GM18505 (cell line): ENCODE measurements around the gene KIF2C.
A peak's percentile ranks its signal among the peaks of the same experiment; 100 is the strongest.
"Not testable (repeated sequence)": the region's sequence is repeated elsewhere in the genome, so short reads cannot be mapped to it uniquely, and the experiment has no call there.

Source experiments
- ATAC-seq: cut with Tn5 transposase; IDR thresholded peaks from one replicate; pipeline ENCODE4 v1.9.1; 2021; ENCODE audit not compliant: unreplicated experiment
- POLR2A ChIP-seq: IDR thresholded peaks from 4 replicates; pipeline ENCODE4 v1.6.1; 2011; ENCODE audit warnings: borderline replicate concordance; ENCODE audit not compliant: insufficient read depth, insufficient read length; ENCODE audit errors: extremely low read depth

The KIF2C gene

DNA sequence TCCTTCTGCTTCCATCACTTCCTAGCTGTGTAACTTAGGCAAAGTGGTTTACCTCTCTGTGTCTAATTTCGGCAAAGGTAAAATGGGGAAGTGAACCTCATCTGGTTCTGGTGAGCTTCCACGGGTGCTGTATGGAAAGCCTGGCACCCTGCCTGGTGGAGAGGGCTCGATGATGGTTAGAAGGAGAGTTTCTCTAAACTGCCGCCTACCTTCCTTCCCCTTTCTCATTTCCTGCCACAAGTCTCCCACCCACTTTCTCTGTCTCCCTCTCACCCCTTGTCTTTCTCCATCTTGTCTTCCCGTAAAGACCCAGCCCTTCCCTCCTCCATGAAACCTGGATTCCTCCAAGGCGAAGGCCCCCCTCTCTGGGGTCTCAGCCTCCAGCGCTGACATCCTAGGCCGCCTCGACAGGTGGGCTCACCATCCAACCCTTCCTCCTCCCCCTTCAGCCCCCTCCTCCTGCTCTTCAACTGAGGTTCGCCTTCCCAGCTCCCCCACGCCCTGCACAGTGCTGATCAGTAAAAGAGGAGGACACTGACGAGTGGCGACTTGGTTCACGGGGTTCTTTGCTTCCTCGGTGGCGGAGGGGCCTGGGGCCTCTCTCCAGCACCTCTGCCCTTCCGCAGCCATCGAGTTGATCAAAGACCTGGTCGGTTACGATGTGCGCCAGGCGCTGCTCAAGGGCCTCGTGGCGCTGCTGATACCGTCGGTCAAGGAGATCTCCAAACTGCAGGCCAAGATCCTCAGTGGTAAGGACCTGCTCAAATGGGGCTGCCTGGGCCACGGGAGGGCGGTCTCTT lies 15.9 kb upstream of the KIF2C start:
- no peak for TF ChIP-seq POLR2A
- ATAC-seq: peak; percentile 29

DNA sequence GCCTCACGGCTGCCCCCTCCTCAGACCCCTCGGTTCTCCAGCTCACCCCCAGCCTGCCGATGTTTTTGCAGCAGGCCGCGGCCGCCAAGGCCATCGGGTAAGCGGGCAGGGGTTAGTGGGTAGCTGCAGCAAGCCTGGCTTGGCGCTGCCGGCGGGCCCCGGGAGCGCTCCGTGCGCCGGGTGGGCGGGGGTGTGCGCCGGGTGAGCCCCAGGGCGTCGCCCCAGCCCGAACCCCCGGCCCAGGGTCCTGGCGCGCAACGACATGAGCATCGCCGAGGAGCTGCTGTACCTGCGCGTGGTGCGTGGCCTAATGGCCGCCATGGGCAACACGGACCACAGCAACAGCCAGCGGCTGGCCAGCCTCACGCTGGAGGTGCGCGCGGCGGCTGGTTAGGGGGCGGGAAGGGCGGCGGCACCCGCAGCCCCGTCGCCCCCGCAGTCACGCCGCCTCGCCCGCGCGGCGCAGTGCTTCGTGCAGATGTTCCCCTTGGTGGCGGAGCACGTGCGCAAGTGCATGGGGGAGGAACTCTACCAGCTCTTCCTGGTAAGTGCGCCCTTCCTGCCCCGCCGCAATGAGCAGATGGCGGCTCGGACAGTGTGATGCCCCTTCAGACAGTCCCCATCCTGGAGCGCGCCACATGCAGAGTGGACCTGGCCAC lies 15.2 kb upstream of the KIF2C start:
- ATAC-seq: no peak

DNA sequence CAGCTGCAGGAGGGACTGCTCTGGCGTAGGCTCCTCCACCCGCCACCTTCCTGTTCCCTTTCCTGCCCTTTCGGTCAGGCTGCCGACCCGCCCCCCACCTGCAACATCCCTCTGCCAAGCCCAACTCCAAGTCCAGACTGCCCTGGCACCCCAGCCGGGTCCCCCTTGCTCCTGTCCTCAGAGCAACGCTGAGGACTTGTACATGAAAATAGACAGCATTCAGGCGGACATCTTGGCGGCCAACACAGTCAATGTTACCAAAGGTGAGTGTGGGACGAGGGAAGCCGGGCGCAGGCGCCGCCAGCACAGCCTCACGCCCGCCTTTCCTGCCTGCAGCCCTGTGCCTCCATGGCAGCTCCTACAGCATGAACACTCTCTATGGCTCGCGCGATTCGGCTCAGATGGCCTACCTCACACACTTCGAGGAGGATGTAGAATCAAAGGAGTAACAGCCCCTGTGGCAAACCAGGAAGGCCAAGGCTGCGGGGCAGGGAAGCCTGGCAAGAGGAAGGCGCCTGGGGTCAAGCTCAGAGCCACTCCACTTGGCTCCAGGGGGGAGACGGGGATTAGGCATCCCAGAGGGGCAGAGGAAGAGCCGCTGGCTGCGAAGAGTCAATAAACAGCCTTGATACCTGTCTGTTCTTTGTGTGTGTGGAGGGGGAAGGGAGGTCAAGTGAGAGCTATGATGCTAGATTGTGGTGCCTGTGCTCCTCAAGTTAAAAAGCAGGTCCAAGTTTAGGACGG lies 14.5 kb upstream of the KIF2C start:
- no peak for TF ChIP-seq POLR2A
- ATAC-seq: no peak

More for the DNA sequence above, 15.2 kb upstream of the KIF2C start:
- TF ChIP-seq POLR2A: no peak

DNA sequence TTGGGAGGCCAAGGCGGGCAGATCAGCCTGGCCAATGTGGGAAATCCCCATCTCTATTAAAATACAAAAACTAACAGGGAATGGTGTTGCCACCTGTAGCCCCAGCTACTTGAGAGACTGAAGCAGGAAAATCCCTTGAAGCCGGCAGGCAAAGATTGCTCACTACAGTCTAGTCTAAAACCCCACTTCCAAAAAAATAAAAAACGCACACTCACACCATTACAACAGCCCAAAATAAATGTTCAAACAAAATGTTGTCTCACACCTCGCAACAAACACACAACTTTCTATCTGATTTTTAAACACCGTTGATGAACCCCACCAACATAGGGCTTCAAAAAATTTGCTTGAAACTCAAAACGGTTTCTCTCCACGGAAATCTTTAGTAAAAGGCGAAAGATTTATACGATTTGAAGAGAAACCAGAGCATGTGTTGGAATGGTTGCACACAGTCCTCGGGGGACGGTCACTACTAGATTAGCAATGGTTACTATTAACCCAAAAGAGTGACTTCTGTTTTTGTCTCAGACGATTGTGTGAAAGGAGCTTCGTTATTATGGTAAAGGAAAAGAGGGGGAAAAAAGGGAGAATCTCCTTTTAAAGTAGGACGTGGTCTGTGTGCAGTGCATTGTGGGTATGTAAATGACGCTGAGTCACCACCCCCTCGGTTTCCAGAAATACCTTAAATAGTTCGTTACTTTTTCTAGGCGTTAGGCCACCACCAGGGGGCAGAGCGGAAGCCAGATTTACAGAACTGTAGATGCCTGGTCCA lies 8.7 kb upstream of the KIF2C start, which contains the start of gene RNU5D-1:
Gene RNU5D-1 (minus strand): TSS at position 430 of the 772 bp plus-strand sequence.
- ATAC-seq: peak; percentile 68
- peak; percentile 99 for TF ChIP-seq POLR2A

DNA sequence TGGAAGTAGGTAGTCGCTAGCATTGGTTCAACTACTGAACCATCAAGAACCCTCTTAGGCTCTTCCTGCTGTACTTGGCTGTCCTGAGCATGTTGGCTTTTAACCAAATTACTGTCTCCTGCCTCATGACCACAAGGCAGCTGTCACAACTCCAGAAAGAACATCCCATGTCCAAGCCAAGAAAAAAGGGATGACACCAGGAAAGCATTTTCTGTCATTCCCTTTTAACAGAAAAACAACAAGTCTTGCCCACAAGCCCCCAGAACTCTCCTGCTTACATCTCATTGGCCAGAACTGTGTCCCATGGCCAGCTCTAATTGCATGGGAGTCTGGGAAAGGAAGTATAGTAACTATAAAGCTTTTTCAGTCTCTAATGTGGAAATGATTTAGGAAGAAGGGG lies 6.3 kb upstream of the KIF2C start:
- ATAC-seq: no peak
- TF ChIP-seq POLR2A: no peak

DNA sequence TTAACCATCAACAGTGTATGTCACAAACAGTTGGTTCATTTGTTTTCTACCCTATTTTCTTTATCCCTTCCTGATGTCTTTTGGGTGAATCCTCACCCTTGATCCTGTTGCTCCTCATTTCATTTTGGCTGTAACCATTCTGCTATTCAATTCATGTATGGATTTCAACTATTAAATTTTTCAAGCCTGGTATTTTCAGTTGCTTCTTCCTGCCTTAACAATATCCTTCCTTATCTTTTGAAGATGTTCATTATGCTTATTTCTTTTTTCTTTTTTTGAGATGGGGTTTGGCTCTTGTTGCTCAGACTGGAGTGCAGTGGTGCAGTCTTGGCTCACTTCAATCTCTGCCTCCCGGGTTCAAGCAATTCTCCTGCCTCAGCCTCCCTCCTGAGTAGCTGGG lies 5.9 kb upstream of the KIF2C start:
- no peak for ATAC-seq
- TF ChIP-seq POLR2A: no peak

DNA sequence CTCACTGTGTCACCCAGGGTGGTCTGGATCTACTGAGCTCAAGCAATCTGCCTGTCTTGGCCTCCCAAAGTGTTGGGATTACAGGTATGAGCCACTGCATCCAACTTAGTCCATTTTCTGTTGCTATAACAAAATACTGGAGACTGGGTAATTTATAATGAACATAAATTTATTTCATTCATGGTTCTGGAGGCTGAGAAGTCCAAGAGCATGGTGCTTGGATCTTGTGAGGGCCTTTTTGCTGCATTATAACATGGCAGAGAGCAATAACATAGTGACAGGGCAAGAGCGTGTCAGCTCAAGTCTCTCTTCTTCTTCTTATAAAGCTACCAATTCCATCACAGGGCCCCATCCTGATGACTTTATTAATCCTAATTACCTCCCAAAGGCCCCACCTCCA lies 3.6 kb upstream of the KIF2C start:
- TF ChIP-seq POLR2A: no peak

DNA sequence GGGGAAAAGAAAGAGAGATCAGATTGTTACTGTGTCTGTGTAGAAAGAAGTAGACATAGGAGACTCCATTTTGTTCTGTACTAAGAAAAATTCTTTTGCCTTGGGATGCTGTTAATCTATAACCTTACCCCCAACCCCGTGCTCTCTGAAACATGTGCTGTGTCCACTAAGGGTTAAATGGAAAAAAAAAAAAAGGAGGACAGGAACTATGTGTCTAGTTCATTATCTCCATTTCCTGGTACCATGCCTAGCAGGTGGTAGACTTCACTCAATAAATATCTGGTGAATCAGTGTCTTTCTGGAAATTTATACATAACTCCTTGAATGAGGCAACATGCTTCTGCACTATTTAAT lies 707 bp upstream of the KIF2C start:
- ATAC-seq: not testable (repeated sequence)

More for the DNA sequence above, 3.6 kb upstream of the KIF2C start:
- no peak for ATAC-seq

DNA sequence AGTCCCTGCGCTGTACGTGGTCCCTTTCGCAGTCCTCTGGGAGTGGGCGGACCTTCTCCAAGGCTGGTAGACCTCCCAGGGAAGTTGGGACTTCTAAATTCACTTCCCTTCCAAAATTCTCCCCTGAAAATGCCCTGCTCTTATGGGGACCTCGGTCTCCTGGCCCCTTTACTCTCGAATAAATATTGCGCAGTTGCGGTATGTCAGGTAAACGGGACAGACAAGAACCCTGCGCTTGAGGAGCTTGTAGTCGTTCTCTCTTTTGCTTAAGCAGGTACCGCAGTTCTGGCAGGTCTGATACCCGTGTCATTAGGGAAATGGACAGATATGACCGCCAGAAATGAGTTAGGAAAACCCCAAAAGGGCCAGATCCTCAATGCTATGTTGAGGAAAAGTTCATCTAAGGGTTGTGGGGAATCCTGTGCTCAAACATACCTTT lies 561 bp downstream of the KIF2C start:
- no peak for ATAC-seq
- TF ChIP-seq POLR2A: no peak

DNA sequence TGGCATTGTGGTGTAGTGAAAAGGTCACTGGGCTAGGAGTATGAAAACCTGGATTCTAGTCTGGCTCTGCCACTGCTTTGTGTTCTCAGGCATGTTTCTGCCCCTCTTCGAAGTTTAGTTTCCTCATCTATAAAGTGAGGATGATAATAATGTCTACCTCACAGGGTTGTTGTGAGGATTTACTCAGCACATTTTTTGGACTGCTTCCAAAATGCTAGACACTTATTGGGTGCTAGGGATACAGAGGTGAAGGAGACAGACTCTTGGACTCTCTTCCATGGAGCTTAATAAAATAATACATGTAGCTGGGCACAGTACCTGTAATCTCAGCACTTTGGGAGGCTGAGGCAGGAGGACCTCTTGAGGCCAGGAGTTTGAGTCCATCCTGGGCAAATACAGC lies 3.6 kb downstream of the KIF2C start:
- TF ChIP-seq POLR2A: no peak
- no peak for ATAC-seq

DNA sequence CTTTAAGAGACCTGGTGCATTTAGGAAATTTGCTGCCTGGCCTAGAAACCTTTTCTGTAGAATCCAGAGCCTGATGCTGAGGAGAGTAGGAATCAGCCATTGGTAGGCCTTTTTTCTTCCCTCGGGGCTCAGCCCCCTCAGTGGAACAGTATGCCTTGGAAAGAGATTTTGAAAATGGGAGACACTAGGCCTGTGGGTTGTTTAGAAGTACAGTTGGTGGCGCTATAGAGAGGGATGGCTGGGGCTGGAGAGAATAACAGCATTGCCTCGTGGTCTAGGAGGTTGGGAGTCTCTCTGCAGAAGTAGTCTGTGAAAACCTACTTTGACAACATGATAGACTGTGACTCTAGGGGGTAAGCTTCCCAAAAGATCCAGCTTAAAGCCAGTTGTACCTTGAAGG lies 8.2 kb downstream of the KIF2C start:
- no peak for TF ChIP-seq POLR2A
- ATAC-seq: no peak

DNA sequence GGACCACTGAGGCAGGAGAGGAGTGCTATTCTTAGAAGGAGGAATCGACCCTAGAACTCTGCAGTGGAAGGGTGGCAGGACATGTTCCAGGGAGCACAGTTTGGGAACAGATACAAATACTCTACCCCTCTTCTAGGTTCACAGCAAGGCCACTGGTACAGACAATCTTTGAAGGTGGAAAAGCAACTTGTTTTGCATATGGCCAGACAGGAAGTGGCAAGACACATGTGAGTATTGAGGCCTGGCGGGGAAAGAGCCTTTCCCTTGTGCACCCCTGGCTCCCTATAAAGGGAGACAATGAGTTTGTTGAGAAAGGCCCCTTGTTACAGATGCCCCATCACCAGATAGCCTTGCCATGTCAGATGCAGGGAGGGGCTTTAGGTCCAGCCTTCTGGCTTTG lies 17.8 kb downstream of the KIF2C start:
- peak; percentile 30 for TF ChIP-seq POLR2A
- no peak for ATAC-seq

DNA sequence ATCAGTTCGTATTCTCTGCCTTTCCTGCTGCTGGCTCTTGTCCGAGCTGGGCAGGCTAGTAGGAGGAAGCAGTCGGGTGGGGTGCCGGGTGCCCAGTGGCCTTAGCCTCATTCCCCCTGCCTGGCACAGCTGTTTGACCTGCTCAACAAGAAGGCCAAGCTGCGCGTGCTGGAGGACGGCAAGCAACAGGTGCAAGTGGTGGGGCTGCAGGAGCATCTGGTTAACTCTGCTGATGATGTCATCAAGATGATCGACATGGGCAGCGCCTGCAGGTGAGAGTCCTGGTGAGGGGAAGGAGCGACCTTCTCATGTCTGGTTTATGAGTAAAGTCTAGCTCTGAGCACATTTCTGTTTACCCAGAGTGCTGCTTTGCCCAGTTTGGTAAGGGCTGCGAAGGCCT lies 19.4 kb downstream of the KIF2C start:
- no peak for TF ChIP-seq POLR2A
- no peak for ATAC-seq
